Ascending aorta (tissue), 2 donors: ENCODE data around the gene ITSN2. TPM values are rescaled to one million over a fixed set of nuclear protein-coding genes. Genes with fewer than 3 reads are reported as not detected.

Experiments used
- DNase-seq, 2 donors: peaks; one replicate each; pipeline ENCODE4 v3.0.0-alpha.2; 2019; ENCODE audit warnings: low spot score in 2 of 2
- H3K27ac ChIP-seq, 2 donors: fragments of 200-600 bp; sonication (generic); one replicate each; pipeline ENCODE4 v1.5.1; 2016 to 2017; ENCODE audit warnings: mild to moderate bottlenecking in 1 of 2
- H3K27me3 ChIP-seq: fragments of 200-600 bp; sonication (generic); one replicate; pipeline ENCODE4 v1.5.1; 2017
- H3K36me3 ChIP-seq, 2 donors: fragments of 200-600 bp; sonication (generic); one replicate each; pipeline ENCODE4 v1.5.1; 2016
- H3K4me1 ChIP-seq, 2 donors: fragments of 200-600 bp; sonication (generic); one replicate each; pipeline ENCODE4 v1.5.1; 2016 to 2017; ENCODE audit warnings: mild to moderate bottlenecking in 1 of 2
- H3K4me3 ChIP-seq, 2 donors: fragments of 200-600 bp; sonication (generic); one replicate each; pipeline ENCODE4 v1.5.1; 2016 to 2017; ENCODE audit warnings: mild to moderate bottlenecking in 1 of 2
- H3K9me3 ChIP-seq, 2 donors: fragments of 200-600 bp; sonication (generic); one replicate each; pipeline ENCODE4 v1.5.1; 2016
- intact Hi-C: fragments of 100-400 bp; cut with DNase I; formaldehyde crosslinking; loops from one replicate; pipeline ENCODE4 v1.15.1; 2023
- total RNA-seq: library from RNA; depleted of rRNA; stranded (reverse); fragments of >200 nt; gene quantifications from one replicate; pipeline ENCODE4 v1.1.0, GENCODE V29; 2016
- TF ChIP-seq, protein P1 (sequence below), 3 experiments: fragments of 200-600 bp in 2 of 3; fragments of 450-650 bp in 1 of 3; sonication (generic) in 2 of 3; IDR thresholded peaks; one replicate each; pipeline ENCODE4 v1.5.1; 2016 to 2019; ENCODE audit warnings: antibody characterized with exemption in 3 of 3, mild to moderate bottlenecking in 1 of 3, moderate library complexity in 1 of 3

Gene ITSN2
- total RNA-seq, 1 donor from 2014 or later = 70.0 TPM

DNA sequence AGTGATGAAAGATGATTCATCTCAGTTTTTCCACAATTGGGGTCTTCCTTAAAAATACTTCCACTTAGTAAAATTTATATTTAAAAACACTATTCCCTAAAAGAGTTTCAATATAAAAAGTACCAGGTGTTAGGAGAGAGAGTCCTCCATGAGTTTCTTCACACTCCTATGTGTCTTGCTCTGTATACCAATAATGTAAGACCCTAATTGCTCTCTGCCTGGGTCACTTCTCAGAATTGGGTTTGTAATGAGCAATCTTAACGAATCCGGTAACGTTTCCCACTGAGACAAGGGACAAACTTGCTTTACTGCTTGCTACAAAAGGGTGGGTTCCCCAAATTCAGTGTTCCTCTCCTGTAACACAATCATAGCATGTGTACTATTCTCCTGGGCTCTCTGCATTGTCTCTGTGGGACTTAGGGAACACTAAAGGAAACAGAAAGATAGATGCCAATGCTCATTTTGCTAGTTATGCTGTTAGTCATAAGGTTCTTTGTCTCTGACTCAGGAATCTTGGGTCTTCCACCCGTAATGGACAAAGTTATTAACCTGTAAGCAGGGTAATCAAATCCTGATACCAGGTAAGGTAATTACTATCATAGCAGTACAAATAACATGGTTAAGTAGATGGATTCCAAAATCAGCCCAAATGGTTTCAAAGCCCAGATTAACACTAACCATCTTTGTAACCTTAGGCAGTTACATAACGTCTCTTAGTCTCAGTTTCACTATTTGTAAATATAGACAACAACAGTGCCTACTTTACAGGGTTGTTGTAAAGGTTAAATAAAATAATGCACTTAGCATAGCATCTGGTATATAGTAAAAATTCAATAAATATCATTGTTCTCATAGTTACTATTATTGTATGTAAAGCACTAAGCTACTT is 46.3 kb downstream of the ITSN2 start:
- intact Hi-C loops = no loop called here
- no peak for DNase-seq
- Histone ChIP-seq H3K27me3 (no peaks in the 10 kb centered on the region), H3K27ac (no peak overlapping the region), H3K9me3 (no peaks in the 10 kb centered on the region), H3K36me3 (peaks cover 12 to 24% of the 10 kb centered on the region in 2 donors), H3K4me3 (no peak overlapping the region), H3K4me1 (peaks cover 0 to 7% of the 10 kb centered on the region in 2 donors)
- TF ChIP-seq, protein P1, sequence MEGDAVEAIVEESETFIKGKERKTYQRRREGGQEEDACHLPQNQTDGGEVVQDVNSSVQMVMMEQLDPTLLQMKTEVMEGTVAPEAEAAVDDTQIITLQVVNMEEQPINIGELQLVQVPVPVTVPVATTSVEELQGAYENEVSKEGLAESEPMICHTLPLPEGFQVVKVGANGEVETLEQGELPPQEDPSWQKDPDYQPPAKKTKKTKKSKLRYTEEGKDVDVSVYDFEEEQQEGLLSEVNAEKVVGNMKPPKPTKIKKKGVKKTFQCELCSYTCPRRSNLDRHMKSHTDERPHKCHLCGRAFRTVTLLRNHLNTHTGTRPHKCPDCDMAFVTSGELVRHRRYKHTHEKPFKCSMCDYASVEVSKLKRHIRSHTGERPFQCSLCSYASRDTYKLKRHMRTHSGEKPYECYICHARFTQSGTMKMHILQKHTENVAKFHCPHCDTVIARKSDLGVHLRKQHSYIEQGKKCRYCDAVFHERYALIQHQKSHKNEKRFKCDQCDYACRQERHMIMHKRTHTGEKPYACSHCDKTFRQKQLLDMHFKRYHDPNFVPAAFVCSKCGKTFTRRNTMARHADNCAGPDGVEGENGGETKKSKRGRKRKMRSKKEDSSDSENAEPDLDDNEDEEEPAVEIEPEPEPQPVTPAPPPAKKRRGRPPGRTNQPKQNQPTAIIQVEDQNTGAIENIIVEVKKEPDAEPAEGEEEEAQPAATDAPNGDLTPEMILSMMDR (IDR thresholded peaks at IDR 0.05) = no peak

DNA sequence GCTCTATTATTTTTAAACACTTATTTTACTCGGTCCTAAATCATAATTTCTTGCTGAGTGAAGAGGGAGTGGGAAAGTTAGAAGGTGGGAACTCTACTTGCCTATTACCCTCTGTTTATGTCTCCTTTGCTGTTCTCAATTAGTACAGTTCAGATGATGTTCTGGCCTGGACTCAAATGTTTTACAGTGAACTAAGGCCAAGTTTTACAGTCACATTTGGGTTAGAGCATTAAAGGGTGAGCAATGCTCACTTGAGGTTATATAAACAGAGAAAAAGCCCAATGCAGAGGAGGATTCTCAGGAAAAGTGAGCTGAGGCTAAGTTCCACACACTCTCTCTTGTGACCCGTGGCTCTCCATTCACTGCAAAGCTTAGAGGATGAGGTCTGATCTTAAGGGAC is 52.4 kb downstream of the ITSN2 start:
- TF ChIP-seq, protein P1 (IDR thresholded peaks at IDR 0.05) = no peak
- Histone ChIP-seq H3K4me3 (no peak overlapping the region), H3K4me1 (peaks cover 5 to 11% of the 10 kb centered on the region in 2 donors), H3K36me3 (peaks cover 24 to 55% of the 10 kb centered on the region in 2 donors), H3K27ac (no peak overlapping the region), H3K9me3 (no peaks in the 10 kb centered on the region), H3K27me3 (no peaks in the 10 kb centered on the region)
- intact Hi-C loops = no loop called here
- DNase-seq = no peak

GRCh38 chr2:24304631-24305030 is 55.7 kb downstream of the ITSN2 start:
- Histone ChIP-seq H3K9me3 (no peaks in the 10 kb centered on the region), H3K4me3 (no peak overlapping the region), H3K36me3 (peaks cover 39 to 64% of the 10 kb centered on the region in 2 donors), H3K4me1 (peaks cover 5 to 11% of the 10 kb centered on the region in 2 donors), H3K27me3 (no peaks in the 10 kb centered on the region), H3K27ac (peak overlapping the region; percentile 41 to 63)
- intact Hi-C loops = loop anchor here (5.0 kb wide), 2 partner anchors 53 to 78 kb away; no protein-coding TSS in a partner anchor
- TF ChIP-seq, protein P1 (IDR thresholded peaks at IDR 0.05) = no peak
- DNase-seq = no peak

GRCh38 chr2:24304098-24304497 is 56.2 kb downstream of the ITSN2 start:
- intact Hi-C loops = loop anchor here (5.0 kb wide), 2 partner anchors 53 to 78 kb away; no protein-coding TSS in a partner anchor
- no peak overlapping the region for H3K4me3 ChIP-seq
- peaks cover 39 to 64% of the 10 kb centered on the region in 2 donors for H3K36me3 ChIP-seq
- TF ChIP-seq, protein P1 (IDR thresholded peaks at IDR 0.05) = no peak
- H3K4me1 ChIP-seq = peaks cover 5 to 11% of the 10 kb centered on the region in 2 donors
- peak overlapping the region; percentile 41 to 63 for H3K27ac ChIP-seq
- peak; percentile 56 to 87 for DNase-seq
- no peaks in the 10 kb centered on the region for H3K9me3 ChIP-seq
- no peaks in the 10 kb centered on the region for H3K27me3 ChIP-seq

GRCh38 chr2:24301599-24301998 is 58.7 kb downstream of the ITSN2 start:
- Histone ChIP-seq H3K9me3 (no peaks in the 10 kb centered on the region), H3K4me1 (peaks cover 5 to 11% of the 10 kb centered on the region in 2 donors), H3K27ac (no peak overlapping the region), H3K36me3 (peaks cover 49 to 68% of the 10 kb centered on the region in 2 donors), H3K4me3 (no peak overlapping the region), H3K27me3 (no peaks in the 10 kb centered on the region)
- TF ChIP-seq, protein P1 (IDR thresholded peaks at IDR 0.05) = no peak
- intact Hi-C loops = loop anchor here (5.0 kb wide), 2 partner anchors 56 to 81 kb away; no protein-coding TSS in a partner anchor
- DNase-seq = no peak
